PC-9 (cell line): Measurements from ENCODE around the gene CEP19.

ENCODE experiments used
- EZH2 ChIP-seq: fragments of 200-600 bp; sonication (generic); IDR thresholded peaks from 2 replicates; pipeline ENCODE4 v1.8.0; 2017; ENCODE audit warnings: antibody characterized with exemption, low read depth
- TF ChIP-seq, protein P1 (sequence below): fragments of 200-600 bp; sonication (generic); conservative IDR thresholded peaks from 2 replicates; pipeline ENCODE4 v1.6.1; 2017; ENCODE audit warnings: mixed run types, antibody characterized with exemption, mild to moderate bottlenecking, moderate library complexity

DNA sequence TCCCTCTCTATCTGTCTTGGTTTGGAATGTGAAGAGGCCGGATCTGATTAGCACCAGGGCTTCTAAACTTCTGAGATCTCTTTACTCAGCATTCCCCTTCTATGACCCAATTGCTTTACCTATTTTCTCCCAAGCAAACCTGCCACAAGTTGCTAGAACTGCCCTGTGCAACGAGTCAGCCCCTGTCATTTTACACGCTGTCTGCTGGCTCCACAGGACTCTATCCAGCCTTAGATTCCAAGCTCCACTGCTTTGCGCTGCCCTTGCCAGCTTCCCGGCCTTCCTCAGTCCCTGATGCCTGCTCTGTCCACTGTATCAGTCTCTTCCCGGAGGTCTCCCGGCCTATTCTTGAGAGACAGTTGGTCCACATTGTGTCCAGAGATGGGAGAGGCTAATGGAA is 12.3 kb downstream of the CEP19 start:
- TF ChIP-seq, protein P1, sequence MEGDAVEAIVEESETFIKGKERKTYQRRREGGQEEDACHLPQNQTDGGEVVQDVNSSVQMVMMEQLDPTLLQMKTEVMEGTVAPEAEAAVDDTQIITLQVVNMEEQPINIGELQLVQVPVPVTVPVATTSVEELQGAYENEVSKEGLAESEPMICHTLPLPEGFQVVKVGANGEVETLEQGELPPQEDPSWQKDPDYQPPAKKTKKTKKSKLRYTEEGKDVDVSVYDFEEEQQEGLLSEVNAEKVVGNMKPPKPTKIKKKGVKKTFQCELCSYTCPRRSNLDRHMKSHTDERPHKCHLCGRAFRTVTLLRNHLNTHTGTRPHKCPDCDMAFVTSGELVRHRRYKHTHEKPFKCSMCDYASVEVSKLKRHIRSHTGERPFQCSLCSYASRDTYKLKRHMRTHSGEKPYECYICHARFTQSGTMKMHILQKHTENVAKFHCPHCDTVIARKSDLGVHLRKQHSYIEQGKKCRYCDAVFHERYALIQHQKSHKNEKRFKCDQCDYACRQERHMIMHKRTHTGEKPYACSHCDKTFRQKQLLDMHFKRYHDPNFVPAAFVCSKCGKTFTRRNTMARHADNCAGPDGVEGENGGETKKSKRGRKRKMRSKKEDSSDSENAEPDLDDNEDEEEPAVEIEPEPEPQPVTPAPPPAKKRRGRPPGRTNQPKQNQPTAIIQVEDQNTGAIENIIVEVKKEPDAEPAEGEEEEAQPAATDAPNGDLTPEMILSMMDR = no peak
- TF ChIP-seq EZH2 = no peak
